GM13977 (cell line): ENCODE results near the gene PIP5K1A.

Experiments
- DNase-seq: peaks from one replicate; pipeline ENCODE4 v3.0.0; 2012; ENCODE audit warnings: low spot score
- CTCF ChIP-seq: IDR thresholded peaks from 2 replicates; pipeline ENCODE4 v1.5.1; 2012; ENCODE audit warnings: mild to moderate bottlenecking, control low read depth; ENCODE audit not compliant: insufficient read depth; ENCODE audit errors: extremely low read depth, missing control alignments
- in situ Hi-C: fragments of 300-500 bp; cut with MboI; formaldehyde crosslinking; loops from one replicate; pipeline ENCODE4 v1.12.0; 2022; ENCODE audit warnings: low sequenced_read_pairs, low pct_unique_long_range_greater_than_20kb, mixed read lengths, inconsistent platforms; ENCODE audit not compliant: unreplicated experiment

The PIP5K1A gene

GRCh38 chr1:151288502-151288901, 90.2 kb downstream of the PIP5K1A start:
- TF ChIP-seq CTCF, result no peak
- no peak for DNase-seq
- in situ Hi-C loops, result no loop called here

GRCh38 chr1:151289080-151289935, 91.0 kb downstream of the PIP5K1A start:
- no peak for DNase-seq
- no peak for TF ChIP-seq CTCF
- in situ Hi-C loops, result no loop called here

GRCh38 chr1:151289991-151290708, 91.8 kb downstream of the PIP5K1A start:
- no peak for DNase-seq
- TF ChIP-seq CTCF, result no peak
- in situ Hi-C loops, result no loop called here

GRCh38 chr1:151290709-151291303, 92.5 kb downstream of the PIP5K1A start:
- DNase-seq, result no peak
- no peak for TF ChIP-seq CTCF
- in situ Hi-C loops, result no loop called here

- TF ChIP-seq CTCF, result no peak
- DNase-seq, result no peak
- in situ Hi-C loops, result no loop called here
Measured at GRCh38 chr1:151292207-151293030, 94.1 kb downstream of the PIP5K1A start.

- in situ Hi-C loops, result no loop called here
Measured at GRCh38 chr1:151293093-151293492, 94.7 kb downstream of the PIP5K1A start.

More at GRCh38 chr1:151293093-151293492, 94.7 kb downstream of the PIP5K1A start:
- no peak for TF ChIP-seq CTCF
- no peak for DNase-seq
